Measurements from ENCODE around the gene PRIMPOL.

PRIMPOL gene

GRCh38 chr4:184680698-184681097 is 31.2 kb downstream of the PRIMPOL start:
- Histone ChIP-seq H3K79me1 (replicated peaks; ENCODE audit: low read length, poor library complexity, severe bottlenecking) (no peaks in the 10 kb centered on the region), H3K23ac (ENCODE audit: low read length in 2 of 2) (no peak overlapping the region), H3K27ac (ENCODE audit: low read length, poor library complexity, severe bottlenecking) (no peak overlapping the region), H2BK15ac (ENCODE audit: low read depth, poor library complexity, severe bottlenecking) (no peak overlapping the region), H3K27me3 (ENCODE audit: control insufficient read depth in 1 of 2, insufficient read depth in 1 of 2, low read length in 2 of 2) (no peaks in the 10 kb centered on the region), H2AK5ac (ENCODE audit: low read length, severe bottlenecking) (no peak overlapping the region), H2BK12ac (ENCODE audit: low read length in 2 of 2) (no peak overlapping the region), H3K4me1 (ENCODE audit: control insufficient read depth, insufficient read depth, low read depth, low read length) (peaks cover 4% of the 10 kb centered on the region), H3K14ac (ENCODE audit: low read length in 2 of 2) (no peak overlapping the region), H3K36me3 (ENCODE audit: control insufficient read depth in 1 of 2, insufficient read depth in 2 of 2, low read depth in 1 of 2, low read length in 2 of 2) (peaks cover 0 to 11% of the 10 kb centered on the region in 2 experiments), H4K91ac (ENCODE audit: low read length) (no peak overlapping the region), H3K18ac (ENCODE audit: low read depth in 1 of 2, low read length in 2 of 2) (no peak overlapping the region), H3K9me3 (ENCODE audit: control insufficient read depth, low read length) (no peaks in the 10 kb centered on the region), H3K4ac (ENCODE audit: low read depth in 1 of 2, low read length in 2 of 2) (no peak overlapping the region), H2BK5ac (ENCODE audit: low read depth, low read length, poor library complexity, severe bottlenecking) (no peak overlapping the region), H3K4me3 (ENCODE audit: insufficient read depth in 1 of 2, low read depth in 1 of 2, low read length in 2 of 2) (no peak overlapping the region), H2BK120ac (ENCODE audit: low read depth, low read length) (no peak overlapping the region), H3K4me2 (ENCODE audit: low read length, poor library complexity, severe bottlenecking) (no peak overlapping the region), H3K9ac (ENCODE audit: low read length) (no peak overlapping the region), H4K8ac (ENCODE audit: low read length) (no peak overlapping the region), H2AFZ (ENCODE audit: low read depth, low read length) (no peak overlapping the region)
- 95% methylated on average over 9 of the region's 9 CpGs for WGBS
- no peak for DNase-seq

- WGBS: no CpG with 5 or more reads among the region's 1 CpG
- Histone ChIP-seq H3K23ac (ENCODE audit: low read length in 2 of 2) (no peak overlapping the region), H4K8ac (ENCODE audit: low read length) (no peak overlapping the region), H4K91ac (ENCODE audit: low read length) (no peak overlapping the region), H2AK5ac (ENCODE audit: low read length, severe bottlenecking) (no peak overlapping the region), H3K4me2 (ENCODE audit: low read length, poor library complexity, severe bottlenecking) (no peak overlapping the region), H3K27ac (ENCODE audit: low read length, poor library complexity, severe bottlenecking) (no peak overlapping the region), H3K79me1 (replicated peaks; ENCODE audit: low read length, poor library complexity, severe bottlenecking) (no peaks in the 10 kb centered on the region), H2BK15ac (ENCODE audit: low read depth, poor library complexity, severe bottlenecking) (no peak overlapping the region), H2AFZ (ENCODE audit: low read depth, low read length) (no peak overlapping the region), H3K18ac (ENCODE audit: low read depth in 1 of 2, low read length in 2 of 2) (no peak overlapping the region), H2BK12ac (ENCODE audit: low read length in 2 of 2) (no peak overlapping the region), H2BK5ac (ENCODE audit: low read depth, low read length, poor library complexity, severe bottlenecking) (no peak overlapping the region), H2BK120ac (ENCODE audit: low read depth, low read length) (no peak overlapping the region), H3K36me3 (ENCODE audit: control insufficient read depth in 1 of 2, insufficient read depth in 2 of 2, low read depth in 1 of 2, low read length in 2 of 2) (peaks cover 0 to 15% of the 10 kb centered on the region in 2 experiments), H3K4me1 (ENCODE audit: control insufficient read depth, insufficient read depth, low read depth, low read length) (peaks cover 4% of the 10 kb centered on the region), H3K27me3 (ENCODE audit: control insufficient read depth in 1 of 2, insufficient read depth in 1 of 2, low read length in 2 of 2) (no peaks in the 10 kb centered on the region), H3K9me3 (ENCODE audit: control insufficient read depth, low read length) (no peaks in the 10 kb centered on the region), H3K4ac (ENCODE audit: low read depth in 1 of 2, low read length in 2 of 2) (no peak overlapping the region), H3K14ac (ENCODE audit: low read length in 2 of 2) (no peak overlapping the region), H3K4me3 (ENCODE audit: insufficient read depth in 1 of 2, low read depth in 1 of 2, low read length in 2 of 2) (no peak overlapping the region), H3K9ac (ENCODE audit: low read length) (no peak overlapping the region)
- DNase-seq: no peak
Observed at GRCh38 chr4:184681916-184682315, 32.4 kb downstream of the PRIMPOL start.

GRCh38 chr4:184684491-184685189 is 35.1 kb downstream of the PRIMPOL start:
- WGBS: 76% methylated on average over 5 of the region's 5 CpGs
- peaks cover 7% of the 10 kb centered on the region for H3K4me1 ChIP-seq (ENCODE audit: control insufficient read depth, insufficient read depth, low read depth, low read length)
- H2BK12ac ChIP-seq (ENCODE audit: low read length in 2 of 2): no peak overlapping the region
- no peak overlapping the region for H3K18ac ChIP-seq (ENCODE audit: low read depth in 1 of 2, low read length in 2 of 2)
- no peak overlapping the region for H3K4ac ChIP-seq (ENCODE audit: low read depth in 1 of 2, low read length in 2 of 2)
- H3K4me2 ChIP-seq (ENCODE audit: low read length, poor library complexity, severe bottlenecking): no peak overlapping the region
- peaks cover 2% of the 10 kb centered on the region for H3K79me1 ChIP-seq (replicated peaks; ENCODE audit: low read length, poor library complexity, severe bottlenecking)
- no peak overlapping the region for H3K4me3 ChIP-seq (ENCODE audit: insufficient read depth in 1 of 2, low read depth in 1 of 2, low read length in 2 of 2)
- no peak overlapping the region for H3K14ac ChIP-seq (ENCODE audit: low read length in 2 of 2)
- H2AK5ac ChIP-seq (ENCODE audit: low read length, severe bottlenecking): no peak overlapping the region
- no peak overlapping the region for H2BK120ac ChIP-seq (ENCODE audit: low read depth, low read length)
- no peak overlapping the region for H2BK15ac ChIP-seq (ENCODE audit: low read depth, poor library complexity, severe bottlenecking)
- no peak overlapping the region for H4K8ac ChIP-seq (ENCODE audit: low read length)
- no peak overlapping the region for H3K23ac ChIP-seq (ENCODE audit: low read length in 2 of 2)
- H2BK5ac ChIP-seq (ENCODE audit: low read depth, low read length, poor library complexity, severe bottlenecking): no peak overlapping the region
- no peaks in the 10 kb centered on the region for H3K9me3 ChIP-seq (ENCODE audit: control insufficient read depth, low read length)
- no peak overlapping the region for H4K91ac ChIP-seq (ENCODE audit: low read length)
- no peaks in the 10 kb centered on the region for H3K27me3 ChIP-seq (ENCODE audit: control insufficient read depth in 1 of 2, insufficient read depth in 1 of 2, low read length in 2 of 2)
- H3K9ac ChIP-seq (ENCODE audit: low read length): no peak overlapping the region
- no peak overlapping the region for H3K27ac ChIP-seq (ENCODE audit: low read length, poor library complexity, severe bottlenecking)
- no peak overlapping the region for H2AFZ ChIP-seq (ENCODE audit: low read depth, low read length)
- DNase-seq: peak; percentile 17
- H3K36me3 ChIP-seq (ENCODE audit: control insufficient read depth in 1 of 2, insufficient read depth in 2 of 2, low read depth in 1 of 2, low read length in 2 of 2): peaks cover 0 to 15% of the 10 kb centered on the region in 2 experiments

- Histone ChIP-seq H2AK5ac (ENCODE audit: low read length, severe bottlenecking) (no peak overlapping the region), H4K91ac (ENCODE audit: low read length) (peak overlapping the region; percentile 61), H3K4me2 (ENCODE audit: low read length, poor library complexity, severe bottlenecking) (no peak overlapping the region), H3K36me3 (ENCODE audit: control insufficient read depth in 1 of 2, insufficient read depth in 2 of 2, low read depth in 1 of 2, low read length in 2 of 2) (peaks cover 0 to 17% of the 10 kb centered on the region in 2 experiments), H4K8ac (ENCODE audit: low read length) (no peak overlapping the region), H2AFZ (ENCODE audit: low read depth, low read length) (no peak overlapping the region), H3K4me3 (ENCODE audit: insufficient read depth in 1 of 2, low read depth in 1 of 2, low read length in 2 of 2) (no peak overlapping the region), H3K4me1 (ENCODE audit: control insufficient read depth, insufficient read depth, low read depth, low read length) (peaks cover 7% of the 10 kb centered on the region), H3K14ac (ENCODE audit: low read length in 2 of 2) (no peak overlapping the region), H3K27ac (ENCODE audit: low read length, poor library complexity, severe bottlenecking) (peak overlapping the region; percentile 82), H3K27me3 (ENCODE audit: control insufficient read depth in 1 of 2, insufficient read depth in 1 of 2, low read length in 2 of 2) (no peaks in the 10 kb centered on the region), H3K18ac (ENCODE audit: low read depth in 1 of 2, low read length in 2 of 2) (no peak overlapping the region), H2BK120ac (ENCODE audit: low read depth, low read length) (no peak overlapping the region), H3K9ac (ENCODE audit: low read length) (peak overlapping the region; percentile 55), H3K23ac (ENCODE audit: low read length in 2 of 2) (no peak overlapping the region), H2BK12ac (ENCODE audit: low read length in 2 of 2) (no peak overlapping the region), H3K79me1 (replicated peaks; ENCODE audit: low read length, poor library complexity, severe bottlenecking) (peaks cover 2% of the 10 kb centered on the region), H2BK5ac (ENCODE audit: low read depth, low read length, poor library complexity, severe bottlenecking) (no peak overlapping the region), H2BK15ac (ENCODE audit: low read depth, poor library complexity, severe bottlenecking) (no peak overlapping the region), H3K4ac (ENCODE audit: low read depth in 1 of 2, low read length in 2 of 2) (no peak overlapping the region), H3K9me3 (ENCODE audit: control insufficient read depth, low read length) (no peaks in the 10 kb centered on the region)
- WGBS: 40% methylated on average over 2 of the region's 3 CpGs
- DNase-seq: no peak
Observed at GRCh38 chr4:184688005-184688404, 38.5 kb downstream of the PRIMPOL start.

All from mesenchymal stem cell (in vitro differentiated cells and primary cell).